ENCODE data around the gene PPP3CA.
"Not testable (repeated sequence)": the region's sequence is repeated elsewhere in the genome, so short reads cannot be mapped to it uniquely, and the experiment has no call there.

The PPP3CA gene

GRCh38 chr4:101200561-101200960, 146.8 kb downstream of the PPP3CA start:
- DNase-seq = no peak

GRCh38 chr4:101199507-101200285, 147.6 kb downstream of the PPP3CA start:
- DNase-seq = no peak

- DNase-seq = peak; percentile 70
Observed at GRCh38 chr4:101198682-101199339, 148.5 kb downstream of the PPP3CA start.

DNA sequence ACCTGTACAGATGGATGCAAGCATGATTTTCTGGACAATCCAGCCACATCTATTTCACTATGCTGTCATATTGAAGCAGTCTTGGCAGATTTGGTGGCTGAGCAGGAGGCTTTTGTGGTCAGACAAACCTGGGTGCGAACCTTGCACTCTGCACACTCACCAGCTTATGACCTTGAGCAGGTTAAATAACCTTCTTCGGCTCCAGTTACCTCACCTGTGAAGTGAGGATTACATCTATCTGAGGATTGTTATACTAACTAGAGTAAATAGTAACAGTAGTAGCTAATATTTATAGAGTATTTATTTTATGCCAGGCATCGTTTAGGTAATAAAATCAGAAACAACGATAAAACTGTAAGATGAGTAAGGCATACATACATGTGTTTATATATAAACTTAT, 150.0 kb downstream of the PPP3CA start:
- no peak for DNase-seq

DNA sequence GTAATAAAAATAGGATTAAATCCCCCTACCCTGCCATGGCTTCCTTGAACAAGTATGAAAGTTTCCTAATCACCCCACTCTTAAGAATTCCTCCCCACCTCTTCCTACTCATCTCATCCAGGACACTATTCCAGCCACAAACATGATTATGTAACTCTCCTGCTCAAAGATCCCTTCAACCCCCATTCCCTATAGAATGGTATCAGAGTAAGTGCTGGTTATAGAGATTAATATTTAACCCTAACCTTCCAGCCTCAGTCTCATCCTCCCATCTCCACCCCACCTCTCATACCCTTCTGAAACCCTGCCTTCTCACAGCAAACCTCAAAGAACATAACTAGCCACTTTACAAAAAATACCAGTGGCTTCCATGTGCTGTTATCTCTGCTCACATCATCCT, 155.1 kb downstream of the PPP3CA start:
- no peak for DNase-seq

DNA sequence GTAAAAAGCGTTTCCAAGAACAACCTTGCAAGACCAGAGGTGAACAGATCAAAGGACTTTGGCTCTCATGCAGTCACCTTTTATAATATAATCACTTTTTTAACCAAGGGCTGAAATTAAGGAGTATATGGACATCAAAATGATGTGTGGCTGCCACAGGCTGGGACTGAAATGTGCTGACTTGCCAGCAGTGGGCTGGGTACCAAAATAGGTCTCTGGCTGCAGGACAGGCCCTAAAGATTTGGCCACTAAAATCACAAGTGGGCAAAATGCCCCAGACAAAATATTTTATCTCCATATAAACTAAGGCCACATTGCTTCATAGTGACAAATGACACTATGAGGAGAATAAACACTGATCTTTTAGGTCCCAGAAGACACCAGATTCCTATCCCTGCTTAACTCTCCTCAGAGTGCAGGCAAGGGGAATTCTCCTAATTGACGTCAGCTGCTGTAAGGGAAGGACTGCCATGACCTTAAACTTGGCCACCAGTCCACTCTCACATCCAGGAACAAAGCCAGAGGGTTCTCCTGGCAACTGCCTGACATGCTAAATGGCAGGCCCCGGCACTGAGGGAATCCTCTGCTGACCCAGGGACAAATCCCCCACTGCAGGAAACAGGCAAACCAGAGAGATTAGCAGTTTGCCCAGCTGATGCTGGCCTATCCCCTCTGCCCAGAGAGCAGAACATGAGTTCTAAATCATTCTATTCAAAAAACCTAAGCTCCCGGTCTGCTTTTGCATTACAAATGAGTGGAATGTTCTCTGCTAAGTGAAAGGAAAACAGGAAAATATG, 155.8 kb downstream of the PPP3CA start:
- DNase-seq = no peak

DNA sequence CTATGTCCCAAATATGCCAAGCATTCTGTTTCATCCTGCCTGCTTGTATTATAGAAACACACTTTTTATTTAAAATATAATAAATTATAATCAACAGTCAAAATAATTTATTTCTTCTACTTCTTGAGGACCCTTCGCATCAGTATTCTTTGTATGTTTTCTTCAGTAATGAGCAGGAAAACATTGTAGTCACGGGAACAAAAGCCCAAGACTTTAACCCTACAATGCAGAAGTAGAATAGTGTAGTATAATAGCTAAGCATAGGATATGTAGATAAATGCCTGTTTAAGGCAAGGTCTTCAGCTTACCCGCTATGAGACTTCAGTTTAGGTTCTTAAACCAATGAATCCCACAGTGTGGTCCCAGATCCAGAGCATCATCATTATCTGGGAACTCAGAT, 156.6 kb downstream of the PPP3CA start:
- no peak for DNase-seq

- no peak for DNase-seq
Observed at GRCh38 chr4:101188906-101189305, 158.4 kb downstream of the PPP3CA start.

DNA sequence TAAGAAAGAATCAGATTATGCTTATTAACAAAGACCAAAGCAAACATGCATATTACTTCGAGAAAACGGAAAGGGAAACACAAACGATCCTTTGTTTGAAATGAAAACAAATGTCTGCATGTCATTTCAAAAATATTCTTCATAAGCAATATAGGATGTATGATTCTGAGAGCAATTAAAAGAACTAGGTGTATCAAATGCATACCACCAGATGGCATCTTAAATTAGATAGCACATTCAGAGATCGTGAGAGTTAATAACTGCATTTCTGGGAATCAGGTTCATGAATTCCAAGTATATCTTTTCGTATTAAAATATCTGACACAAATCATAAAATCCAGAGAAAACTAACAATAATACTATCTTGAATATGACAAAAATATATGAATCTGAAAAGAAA, 159.5 kb downstream of the PPP3CA start:
- DNase-seq = no peak

GRCh38 chr4:101186567-101187184, 160.7 kb downstream of the PPP3CA start:
- DNase-seq = no peak

GRCh38 chr4:101184668-101185067, 162.7 kb downstream of the PPP3CA start:
- no peak for DNase-seq

DNA sequence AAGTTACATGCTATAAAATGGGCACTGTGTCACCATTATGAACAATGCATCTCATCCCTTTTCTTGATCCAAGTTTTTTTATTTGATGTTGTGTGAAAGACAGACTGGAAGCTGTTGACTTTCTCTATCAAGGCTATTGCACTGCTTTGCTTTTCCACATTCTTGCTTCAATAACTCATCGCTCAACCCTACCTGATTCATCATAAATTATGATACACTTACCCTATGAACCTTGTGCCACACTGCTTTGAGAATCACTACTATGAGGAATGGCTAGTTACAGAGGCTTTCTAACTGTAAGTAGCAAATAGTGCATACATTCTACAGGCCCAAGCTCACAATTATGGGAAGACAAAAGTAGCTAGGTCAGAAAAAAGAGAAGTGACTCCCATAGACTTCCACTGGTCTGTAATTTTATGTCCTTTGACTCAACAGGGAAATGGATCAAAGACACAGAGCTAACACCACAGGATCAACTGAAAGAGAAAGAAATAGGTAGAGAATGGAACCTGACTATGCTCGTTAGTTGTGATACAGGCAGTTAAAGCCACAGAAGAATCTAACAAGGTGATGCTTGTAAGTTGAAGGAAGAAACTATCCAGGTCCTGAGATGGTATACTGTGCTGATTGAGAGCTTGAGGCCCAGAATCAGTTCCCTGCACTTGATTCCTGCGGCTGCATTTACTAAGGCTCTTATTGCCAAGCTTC, 163.5 kb downstream of the PPP3CA start:
- no peak for DNase-seq

DNA sequence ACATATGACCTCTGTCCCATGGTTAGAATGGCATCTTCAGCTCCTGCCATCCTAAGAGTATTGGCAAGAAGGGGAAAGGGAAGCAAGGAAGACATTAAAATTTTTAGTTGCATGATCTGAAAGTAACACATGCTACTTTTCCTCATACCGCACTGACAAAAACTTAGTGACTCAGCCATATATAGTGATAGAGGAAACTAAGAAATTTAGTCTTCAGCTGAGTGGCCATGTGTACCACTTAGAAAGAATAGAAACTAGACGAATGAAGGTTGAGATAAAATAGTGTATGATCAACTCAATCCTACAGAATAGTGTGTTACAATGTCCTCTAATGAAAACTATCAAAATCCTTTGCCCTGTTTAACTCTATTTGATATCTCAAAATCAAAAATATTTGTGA, 164.1 kb downstream of the PPP3CA start:
- no peak for DNase-seq

DNA sequence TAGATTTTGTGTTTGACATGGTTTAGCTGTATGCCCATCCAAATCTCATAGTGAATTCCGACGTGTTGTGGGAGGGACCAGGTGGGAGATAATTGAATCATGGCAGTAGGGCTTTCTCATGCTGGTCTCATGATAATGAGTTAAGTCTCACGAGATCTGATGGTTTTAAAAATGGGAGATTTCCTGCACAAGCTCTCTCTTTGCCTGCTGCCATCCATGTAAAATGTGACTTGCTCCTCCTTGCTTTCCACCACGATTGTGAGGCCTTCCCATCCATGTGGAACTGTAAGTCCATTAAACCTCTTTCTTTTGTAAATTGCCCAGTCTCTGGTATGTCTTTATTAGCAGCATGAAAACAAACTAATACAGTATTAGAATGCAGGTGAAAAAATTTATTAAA, 164.6 kb downstream of the PPP3CA start:
- DNase-seq = not testable (repeated sequence)

DNA sequence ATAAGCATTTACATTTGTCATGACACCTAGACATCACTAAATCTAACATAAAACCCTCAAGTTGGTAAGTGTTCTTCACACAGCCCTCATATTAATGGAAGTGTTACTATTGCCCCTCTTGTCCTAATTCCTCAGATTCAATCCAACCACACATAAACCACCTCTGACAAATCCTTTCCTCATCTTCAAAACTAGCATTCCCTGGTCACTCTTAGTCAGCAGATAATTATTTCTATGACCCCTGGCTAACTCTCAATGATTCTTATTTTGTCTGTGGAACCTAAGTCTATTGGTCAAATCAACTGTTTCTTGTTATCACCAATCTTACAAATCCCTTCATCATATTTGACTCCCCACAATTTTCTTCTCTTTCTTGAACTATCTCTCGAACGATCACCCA, 168.6 kb downstream of the PPP3CA start:
- DNase-seq = no peak

- no peak for DNase-seq
Observed at GRCh38 chr4:101177154-101177553, 170.2 kb downstream of the PPP3CA start.

- DNase-seq = no peak
Observed at GRCh38 chr4:101175896-101176676, 171.2 kb downstream of the PPP3CA start.

DNA sequence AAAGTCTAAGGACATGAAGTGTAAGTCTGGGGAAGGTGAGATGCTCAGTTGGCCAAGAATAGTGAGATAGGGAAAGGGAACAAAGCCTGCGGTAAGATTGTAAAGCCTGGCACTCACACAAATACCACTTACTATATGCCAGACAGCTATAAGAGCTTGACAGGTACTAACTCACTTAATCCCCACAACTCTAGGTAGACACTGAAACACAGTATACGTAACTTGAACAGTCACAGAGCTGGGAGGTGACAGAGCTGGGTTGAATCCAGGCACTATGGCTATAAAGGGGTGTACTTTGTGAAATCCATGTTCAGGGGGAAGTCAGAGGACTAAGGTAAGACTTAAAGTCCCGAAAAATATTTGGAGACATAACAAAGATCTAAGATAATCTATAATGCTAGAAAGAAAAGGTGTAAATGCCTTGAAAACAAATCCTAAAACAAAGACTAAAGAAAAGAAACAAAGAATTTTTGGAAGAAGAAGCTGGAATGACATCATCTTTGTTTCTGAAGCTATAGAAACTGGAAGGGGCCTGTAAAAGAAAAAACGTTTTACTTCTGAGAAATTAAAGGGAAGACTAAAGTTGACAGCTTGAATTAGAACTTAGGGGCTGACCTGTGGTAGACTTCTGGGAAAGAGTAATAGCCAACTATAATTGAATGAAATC, 172.5 kb downstream of the PPP3CA start:
- DNase-seq = no peak

DNA sequence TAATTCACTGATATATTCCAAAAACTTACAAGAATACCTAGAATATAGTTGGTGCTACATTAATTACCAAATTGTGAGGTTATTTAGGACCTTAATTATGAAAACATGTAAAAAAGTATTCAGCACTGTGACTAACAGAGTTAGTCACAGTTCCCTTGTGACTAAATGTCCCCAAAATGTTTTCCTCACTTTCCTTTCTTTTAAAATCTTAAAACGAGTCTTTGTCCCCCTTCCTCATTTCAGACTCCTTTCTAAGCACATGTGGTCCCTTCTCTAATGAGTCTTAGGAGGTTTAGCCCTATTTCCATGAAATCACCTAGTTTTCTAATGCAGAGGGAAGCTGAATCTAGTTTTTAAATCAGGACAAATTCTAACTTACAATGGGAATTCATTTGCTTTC, 175.0 kb downstream of the PPP3CA start:
- DNase-seq = no peak

- DNase-seq = no peak
Observed at GRCh38 chr4:101171747-101172146, 175.6 kb downstream of the PPP3CA start.
